PC-9 (cell line): ENCODE data around the gene CMTM5. TPM values are rescaled to one million over a fixed set of nuclear protein-coding genes. Genes with fewer than 3 reads are reported as not detected.

Source experiments
- BruUV-seq: library from RNA; stranded (reverse); fragments of 400-500 nt; replicated peaks from 2 replicates; lab custom pipeline; 2021; lab: Mats Ljungman, UMichigan
- CTCF ChIA-PET: fragments of 300-600 bp; sonication (Branson Sonifier 250); formaldehyde crosslinking; loops from one replicate; lab custom pipeline; 2022; ENCODE audit warnings: antibody characterized with exemption; lab: Charles Lee
- POLR2A ChIA-PET: fragments of 300-600 bp; sonication (Branson Sonifier 250); formaldehyde crosslinking; loops from one replicate; lab custom pipeline; 2022; ENCODE audit warnings: antibody characterized with exemption; ENCODE audit not compliant: unreplicated experiment; lab: Charles Lee
- DNase-seq, 2 experiments: peaks; one replicate each; pipeline versions ENCODE4 v3.0.0 to v3.0.0-alpha.2; 2015 to 2022; ENCODE audit warnings: mixed read lengths in 1 of 2
- H2AFZ ChIP-seq: fragments of 200-600 bp; sonication (generic); 2 replicates; pipeline ENCODE4 v1.8.1; 2017; ENCODE audit warnings: antibody characterized with exemption
- H3F3A ChIP-seq: fragments of 200-600 bp; sonication (generic); 2 replicates; pipeline ENCODE4 v1.8.1; 2017; ENCODE audit warnings: antibody characterized with exemption, mild to moderate bottlenecking, low read depth; ENCODE audit not compliant: insufficient read depth
- H3K27ac ChIP-seq: fragments of 200-600 bp; sonication (generic); 2 replicates; pipeline ENCODE4 v1.6.1; 2016; ENCODE audit warnings: mixed run types
- H3K27me3 ChIP-seq: fragments of 200-600 bp; sonication (generic); 2 replicates; pipeline ENCODE4 v1.6.1; 2016; ENCODE audit warnings: low read depth, mixed run types; ENCODE audit not compliant: insufficient read depth
- H3K36me3 ChIP-seq: fragments of 200-600 bp; sonication (generic); 2 replicates; pipeline ENCODE4 v1.6.1; 2016; ENCODE audit warnings: low read depth, mixed run types
- H3K4me1 ChIP-seq: fragments of 200-600 bp; sonication (generic); replicated peaks from 2 replicates; pipeline ENCODE4 v1.6.1; 2016; ENCODE audit warnings: mixed run types; ENCODE audit not compliant: insufficient read depth
- H3K4me2 ChIP-seq: fragments of 200-600 bp; sonication (generic); 2 replicates; pipeline ENCODE4 v1.6.1; 2017; ENCODE audit warnings: mixed run types
- H3K4me3 ChIP-seq: fragments of 200-600 bp; sonication (generic); 2 replicates; pipeline ENCODE4 v1.6.1; 2016; ENCODE audit warnings: mixed run types
- H3K79me2 ChIP-seq: fragments of 200-600 bp; sonication (generic); 2 replicates; pipeline ENCODE4 v1.6.1; 2017; ENCODE audit warnings: low read depth, mixed run types
- H3K9me2 ChIP-seq: fragments of 200-600 bp; sonication (generic); 2 replicates; pipeline ENCODE4 v1.8.1; 2017; ENCODE audit warnings: mild to moderate bottlenecking; ENCODE audit not compliant: insufficient read depth
- H3K9me3 ChIP-seq: fragments of 200-600 bp; sonication (generic); 2 replicates; pipeline ENCODE4 v1.8.1; 2016; ENCODE audit warnings: low read depth; ENCODE audit not compliant: insufficient read depth
- H4K20me1 ChIP-seq: fragments of 200-600 bp; sonication (generic); 2 replicates; pipeline ENCODE4 v1.8.1; 2017; ENCODE audit not compliant: insufficient read depth
- CTCF ChIP-seq: fragments of 200-600 bp; sonication (generic); conservative IDR thresholded peaks from 2 replicates; pipeline ENCODE4 v1.6.1; 2017; ENCODE audit warnings: mixed run types, antibody characterized with exemption, mild to moderate bottlenecking, moderate library complexity
- EZH2 ChIP-seq: fragments of 200-600 bp; sonication (generic); IDR thresholded peaks from 2 replicates; pipeline ENCODE4 v1.8.0; 2017; ENCODE audit warnings: antibody characterized with exemption, low read depth
- intact Hi-C: fragments of 100-400 bp; cut with micrococcal nuclease; formaldehyde crosslinking; loops from one replicate; pipeline ENCODE4 v1.10.0; 2022; ENCODE audit not compliant: unreplicated experiment
- total RNA-seq: library from RNA; stranded (reverse); gene quantifications from 2 replicates; pipeline ENCODE4 v1.2.3, GENCODE V29; 2021

Gene CMTM5
- total RNA-seq, 1 experiment from 2014 or later: not detected

- CTCF ChIA-PET: interaction anchor here (0.6 kb wide), 1 partner anchor 75 kb away, joined by 6 read pairs; no protein-coding TSS in a partner anchor
Observed at GRCh38 chr14:23375527-23376251, 1.2 kb upstream of the CMTM5 start.

DNA sequence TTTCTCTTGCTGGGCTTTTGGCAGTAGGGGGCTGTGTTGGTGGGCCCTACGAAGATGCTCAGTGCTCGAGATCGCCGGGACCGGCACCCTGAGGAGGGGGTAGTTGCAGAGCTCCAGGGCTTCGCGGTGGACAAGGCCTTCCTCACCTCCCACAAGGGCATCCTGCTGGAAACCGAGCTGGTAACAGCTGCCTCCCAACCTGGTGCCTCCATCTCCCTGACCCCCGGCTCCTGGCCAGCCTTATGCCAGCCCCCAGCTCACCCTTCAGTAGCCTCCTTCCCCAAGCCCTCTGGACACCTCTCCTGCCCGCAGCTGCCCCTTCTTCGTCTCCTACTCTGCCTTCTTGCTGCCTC, 328 bp downstream of the CMTM5 start:
- H2AFZ ChIP-seq: no peak overlapping the region
- BruUV-seq: no TSS peak

More at GRCh38 chr14:23375527-23376251, 1.2 kb upstream of the CMTM5 start:
- H3F3A ChIP-seq: no peaks in the 10 kb centered on the region
- BruUV-seq: no TSS peak
- H3K9me3 ChIP-seq: no peaks in the 10 kb centered on the region
- H3K79me2 ChIP-seq: no peaks in the 10 kb centered on the region
- intact Hi-C loops: no loop called here
- H3K27ac ChIP-seq: no peak overlapping the region
- no peak overlapping the region for H3K4me3 ChIP-seq
- TF ChIP-seq CTCF (no peak), EZH2 (no peak)
- no peaks in the 10 kb centered on the region for H3K4me1 ChIP-seq
- H2AFZ ChIP-seq: no peak overlapping the region
- no peaks in the 10 kb centered on the region for H3K9me2 ChIP-seq
- no peak for DNase-seq
- H4K20me1 ChIP-seq: no peaks in the 10 kb centered on the region
- no peak overlapping the region for H3K4me2 ChIP-seq
- POLR2A ChIA-PET: no interaction called here
- no peaks in the 10 kb centered on the region for H3K36me3 ChIP-seq
- H3K27me3 ChIP-seq: peaks cover 63% of the 10 kb centered on the region

More for the DNA sequence above, 328 bp downstream of the CMTM5 start:
- Histone ChIP-seq H3K4me2 (no peak overlapping the region), H3K4me1 (no peaks in the 10 kb centered on the region), H3K79me2 (no peaks in the 10 kb centered on the region), H3K36me3 (no peaks in the 10 kb centered on the region), H3K27ac (no peak overlapping the region), H3K27me3 (peaks cover 66% of the 10 kb centered on the region), H3K9me3 (no peaks in the 10 kb centered on the region), H3K9me2 (no peaks in the 10 kb centered on the region), H3K4me3 (no peak overlapping the region), H3F3A (no peaks in the 10 kb centered on the region), H4K20me1 (no peaks in the 10 kb centered on the region)
- no peak for TF ChIP-seq EZH2
- TF ChIP-seq CTCF: no peak
- no peak for DNase-seq
- intact Hi-C loops: no loop called here
- ChIA-PET CTCF (interaction anchor here (0.7 kb wide), 1 partner anchor 282 kb away, joined by 4 read pairs; the partner anchor contains the start of genes ACIN1 and C14orf119), POLR2A (no interaction called here)
